GM12878 (cell line): Measurements from ENCODE around the gene RFXANK. TPM values are rescaled to one million over a fixed set of nuclear protein-coding genes. Genes with fewer than 3 reads are reported as not detected.

Experiments
- ATAC-seq: fragments of 200-7000 bp; cut with Tn5 transposase; 3 replicates; pipeline ENCODE4 v1.9.1; 2020; ENCODE audit warnings: mild to moderate bottlenecking, moderate library complexity
- BruUV-seq: library from RNA; stranded (reverse); fragments of 400-500 nt; replicated peaks from 2 replicates; lab custom pipeline; 2021; lab: Mats Ljungman, UMichigan
- CTCF ChIA-PET: fragments of 300-600 bp; sonication (Branson Sonifier 250); formaldehyde crosslinking; extraction: SDS; loops from one replicate; lab custom pipeline; 2021; ENCODE audit warnings: inconsistent platforms; lab: Yijun Ruan, JAX
- POLR2A ChIA-PET: fragments of 350-600 bp; formaldehyde crosslinking; extraction: SDS; loops from one replicate; lab custom pipeline; 2021; ENCODE audit warnings: inconsistent platforms; lab: Charles Lee
- RAD21 ChIA-PET: fragments of 300-600 bp; sonication (Branson Sonifier 250); formaldehyde crosslinking; loops from one replicate; lab custom pipeline; 2023; ENCODE audit warnings: antibody characterized with exemption; ENCODE audit not compliant: unreplicated experiment; lab: Charles Lee
- SMC1A ChIA-PET: fragments of 300-600 bp; sonication (Branson Sonifier 250); formaldehyde crosslinking; loops from one replicate; lab custom pipeline; 2023; ENCODE audit not compliant: unreplicated experiment, uncharacterized antibody; lab: Charles Lee
- DNase-seq: peaks from one replicate; pipeline ENCODE4 v3.0.0-alpha.2; 2011; ENCODE audit warnings: low read depth, low spot score
- FAIRE-seq: peaks from 3 replicates; lab custom pipeline; 2011; peaks lifted over from hg19 to GRCh38; lab: Jason Lieb, UNC
- H2AFZ ChIP-seq: 2 replicates; pipeline ENCODE4 v1.6.0; 2011; ENCODE audit warnings: low read depth, low read length, control low read depth; ENCODE audit not compliant: control insufficient read depth
- H3K27ac ChIP-seq: 2 replicates; pipeline ENCODE4 v1.5.1; 2011; ENCODE audit warnings: control low read depth; ENCODE audit not compliant: control insufficient read depth, insufficient read depth
- H3K27me3 ChIP-seq, 2 experiments: replicated peaks in 1 of 2; 2 replicates each; pipeline versions ENCODE4 v1.6.0 to v1.6.1; 2011; ENCODE audit warnings: low read length in 1 of 2; ENCODE audit not compliant: control insufficient read depth in 2 of 2, insufficient read depth in 2 of 2
- H3K36me3 ChIP-seq, 2 experiments: 2 replicates each; pipeline ENCODE4 v1.5.1; 2011; ENCODE audit warnings: low read length in 1 of 2; ENCODE audit not compliant: control insufficient read depth in 2 of 2, insufficient read depth in 2 of 2
- H3K4me1 ChIP-seq: 2 replicates; pipeline ENCODE4 v1.6.1; 2011; ENCODE audit warnings: mild to moderate bottlenecking, low read length, moderate library complexity, mixed read lengths; ENCODE audit not compliant: control insufficient read depth, insufficient read depth
- H3K4me2 ChIP-seq: 2 replicates; pipeline ENCODE4 v1.6.0; 2011; ENCODE audit warnings: control low read depth; ENCODE audit not compliant: control insufficient read depth, insufficient read depth
- H3K4me3 ChIP-seq: fragments of 200-600 bp; sonication (generic); 2 replicates; pipeline ENCODE4 v1.5.1; 2016
- H3K79me2 ChIP-seq: 2 replicates; pipeline ENCODE4 v1.6.0; 2011; ENCODE audit warnings: low read length; ENCODE audit not compliant: control insufficient read depth, insufficient read depth
- H3K9ac ChIP-seq: 2 replicates; pipeline ENCODE4 v1.8.0; 2011; ENCODE audit warnings: low read length, control low read depth, mixed read lengths; ENCODE audit not compliant: control insufficient read depth, insufficient read depth
- H3K9me3 ChIP-seq: replicated peaks from 3 replicates; pipeline ENCODE4 v1.5.1; 2011; ENCODE audit warnings: mild to moderate bottlenecking, low read length; ENCODE audit not compliant: control insufficient read depth, insufficient read depth
- H4K20me1 ChIP-seq: 2 replicates; pipeline ENCODE4 v1.6.0; 2011; ENCODE audit not compliant: control insufficient read depth, insufficient read depth
- BACH1 ChIP-seq: fragments of 450-650 bp; IDR thresholded peaks from 2 replicates; pipeline ENCODE4 v1.6.1; 2017; ENCODE audit warnings: mild to moderate bottlenecking, borderline replicate concordance
- BCLAF1 ChIP-seq: fragments of 450-650 bp; IDR thresholded peaks from 2 replicates; pipeline ENCODE4 v1.6.1; 2017; ENCODE audit warnings: antibody characterized with exemption, mild to moderate bottlenecking, moderate library complexity
- CBX3 ChIP-seq: fragments of 200-600 bp; sonication (generic); IDR thresholded peaks from 2 replicates; pipeline ENCODE4 v1.6.1; 2016; ENCODE audit warnings: low read depth, borderline replicate concordance
- CEBPB ChIP-seq, 2 experiments: fragments of 150-350 bp in 1 of 2; IDR thresholded peaks; 2 replicates each; pipeline ENCODE4 v1.6.1; 2012 to 2014; ENCODE audit warnings: low read depth in 2 of 2, low read length in 2 of 2, borderline replicate concordance in 1 of 2, inconsistent platforms in 1 of 2
- EGR1 ChIP-seq, 2 experiments: IDR thresholded peaks; 1 replicate in 1 of 2; 2 replicates in 1 of 2; pipeline ENCODE4 v1.6.1; 2011 to 2012; ENCODE audit warnings: low read depth in 2 of 2, low read length in 2 of 2, borderline replicate concordance in 1 of 2, mild to moderate bottlenecking in 1 of 2, moderate library complexity in 1 of 2
- ESRRA ChIP-seq: IDR thresholded peaks from 2 replicates; pipeline ENCODE4 v1.6.1; 2012; ENCODE audit warnings: mild to moderate bottlenecking, low read length, improper control_type of control experiment
- KAT2A ChIP-seq: conservative IDR thresholded peaks from 2 replicates; pipeline ENCODE4 v1.6.1; 2011; ENCODE audit warnings: low read depth, low read length; ENCODE audit not compliant: control insufficient read depth
- MTA2 ChIP-seq: fragments of 450-650 bp; IDR thresholded peaks from 2 replicates; pipeline ENCODE4 v1.6.1; 2016; ENCODE audit warnings: low read depth, mild to moderate bottlenecking, moderate library complexity
- MTA3 ChIP-seq: IDR thresholded peaks from 2 replicates; pipeline ENCODE4 v1.6.1; 2012; ENCODE audit warnings: low read length, inconsistent platforms, borderline replicate concordance
- NR2F1 ChIP-seq: fragments of 450-650 bp; conservative IDR thresholded peaks from 2 replicates; pipeline ENCODE4 v1.6.1; 2017; ENCODE audit warnings: mild to moderate bottlenecking
- NRF1 ChIP-seq: conservative IDR thresholded peaks from 2 replicates; pipeline ENCODE4 v1.6.1; 2011; ENCODE audit warnings: mild to moderate bottlenecking, low read depth, low read length, improper control_type of control experiment
- PAX8 ChIP-seq: fragments of 450-650 bp; IDR thresholded peaks from 2 replicates; pipeline ENCODE4 v1.6.1; 2017; ENCODE audit warnings: mild to moderate bottlenecking, moderate library complexity
- TCF3 ChIP-seq: IDR thresholded peaks from 2 replicates; pipeline ENCODE4 v1.6.1; 2012; ENCODE audit warnings: low read depth, mild to moderate bottlenecking, low read length, borderline replicate concordance; ENCODE audit not compliant: insufficient read depth
- ZNF24 ChIP-seq: fragments of 450-650 bp; IDR thresholded peaks from 2 replicates; pipeline ENCODE4 v1.6.1; 2017; ENCODE audit warnings: antibody characterized with exemption, mild to moderate bottlenecking
- WGBS: methylation state at CpG from one replicate; pipeline ENCODE4 v1.1.6; 2016; ENCODE audit warnings: low lambda C conversion rate; ENCODE audit not compliant: insufficient replicate concordance, insufficient coverage; ENCODE audit errors: missing lambda C conversion rate; 5-methylcytosine and 5-hydroxymethylcytosine counted together
- in situ Hi-C: fragments of 300-500 bp; cut with MboI; formaldehyde crosslinking; loops from 9 replicates; pipeline ENCODE4 v1.14.3; 2018; ENCODE audit warnings: mixed read lengths
- intact Hi-C: fragments of 100-400 bp; cut with micrococcal nuclease; formaldehyde crosslinking; loops from one replicate; pipeline ENCODE4 v1.14.2; 2022; ENCODE audit not compliant: unreplicated experiment
- polyA plus RNA-seq, 11 experiments: library from polyadenylated mRNA; depleted of rRNA in 4 of 11; unstranded in 6 of 11; stranded (reverse) in 5 of 11; fragments of >200 nt; fragmentation: Nextera tagmentation in 4 of 11; fragmentation: Illumina TruSeq in 1 of 11; extraction: Ambion mirVana in 4 of 11; extraction: Trizol in 1 of 11; gene quantifications; 1 replicate in 1 of 11; 2 replicates in 10 of 11; pipeline versions ENCODE4 v1.2.1 to v1.2.3, GENCODE V29; 2011 to 2016; ENCODE audit warnings: inconsistent platforms in 2 of 11, missing spikeins in 2 of 11, low read depth in 1 of 11
- total RNA-seq, 4 experiments: library from RNA; depleted of rRNA in 3 of 4; stranded (reverse); fragments of >200 nt in 3 of 4; fragmentation: Illumina TruSeq in 1 of 4; extraction: Trizol in 1 of 4; gene quantifications; 2 replicates each; pipeline versions ENCODE4 v1.2.1 to v1.2.3, GENCODE V29; 2013 to 2021
- TF ChIP-seq, protein P1 (sequence below): IDR thresholded peaks from 2 replicates; pipeline ENCODE4 v1.6.1; 2012; ENCODE audit warnings: low read length, inconsistent platforms

The RFXANK gene
- total and polyA plus RNA-seq, 10 of the 15 experiments (the other 5 are each of a cell fraction or from before 2014, with no cell fraction given), result 70.8 to 125 (median 95.7) TPM

DNA sequence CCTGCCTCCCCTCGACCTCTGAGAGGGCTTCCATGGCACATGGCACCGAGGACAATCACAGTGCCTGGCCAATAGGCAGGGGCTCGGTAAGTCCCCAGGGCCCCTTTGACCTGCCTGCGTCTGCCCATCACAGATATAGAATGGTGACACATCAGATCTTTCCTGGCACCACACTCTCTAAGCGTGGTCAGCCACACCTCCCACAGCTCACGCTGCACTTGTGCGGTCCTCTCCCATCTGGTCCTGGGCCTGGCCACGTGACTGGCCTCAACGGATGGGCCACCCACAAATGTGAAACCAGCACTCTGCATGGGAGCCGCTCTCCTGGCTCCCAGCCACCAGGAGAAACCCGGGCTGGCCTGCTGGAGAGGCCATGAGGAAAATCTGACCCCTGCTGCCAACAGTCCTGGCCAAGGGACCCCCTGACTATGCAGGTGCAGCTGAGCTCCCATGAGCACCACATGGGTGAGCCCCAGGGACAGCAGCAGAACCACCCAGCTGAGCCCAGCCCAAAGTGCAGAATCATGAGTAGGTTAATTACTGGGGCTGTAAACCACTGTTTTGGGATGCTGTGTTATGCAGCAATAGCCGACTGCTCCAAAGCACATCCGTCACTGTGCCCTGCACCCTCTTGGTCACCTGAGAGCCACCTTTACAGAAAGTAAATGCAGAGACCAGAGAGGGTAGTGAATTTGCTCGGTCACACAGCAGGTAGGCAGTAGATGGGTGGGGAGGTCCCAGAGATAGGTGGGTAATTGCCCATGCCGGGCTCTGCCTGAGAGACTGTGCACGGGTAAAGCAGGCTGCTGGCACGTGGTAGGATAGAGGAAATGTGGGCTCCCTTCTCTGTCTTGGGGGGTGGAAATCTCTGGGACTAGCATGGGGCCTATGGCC lies 12.3 kb upstream of the RFXANK start:
- FAIRE-seq, result no peak

More for the DNA sequence above, 12.3 kb upstream of the RFXANK start:
- no peak overlapping the region for H3K4me2 ChIP-seq
- intact Hi-C loops, result no loop called here
- BruUV-seq, result TSS peak; percentile 57
- RAD21 ChIA-PET, result interaction anchor here (14.0 kb wide), 1 partner anchor 26 kb away, joined by 394 read pairs; no protein-coding TSS in a partner anchor
- no peaks in the 10 kb centered on the region for H3K79me2 ChIP-seq
- CTCF ChIA-PET, result interaction anchor here (1.2 kb wide), 2 partner anchors 13 to 34 kb away, joined by 4 read pairs; no protein-coding TSS in a partner anchor
- H3K27me3 ChIP-seq, result no peaks in the 10 kb centered on the region
- no peaks in the 10 kb centered on the region; the same call in 2 of the 3 replicates for H3K9me3 ChIP-seq
- no peak overlapping the region for H3K9ac ChIP-seq
- H4K20me1 ChIP-seq, result no peaks in the 10 kb centered on the region
- SMC1A ChIA-PET, result no interaction called here
- ATAC-seq, result no peak; the same call in 2 of the 3 replicates
- TF ChIP-seq NR2F1, result no peak
- no peak for TF ChIP-seq NRF1
- no peak for TF ChIP-seq CEBPB (IDR thresholded peaks at IDR 0.05; ENCODE audit: borderline replicate concordance in 1 of 2, low read depth in 2 of 2, low read length in 2 of 2)
- TF ChIP-seq, protein P1, sequence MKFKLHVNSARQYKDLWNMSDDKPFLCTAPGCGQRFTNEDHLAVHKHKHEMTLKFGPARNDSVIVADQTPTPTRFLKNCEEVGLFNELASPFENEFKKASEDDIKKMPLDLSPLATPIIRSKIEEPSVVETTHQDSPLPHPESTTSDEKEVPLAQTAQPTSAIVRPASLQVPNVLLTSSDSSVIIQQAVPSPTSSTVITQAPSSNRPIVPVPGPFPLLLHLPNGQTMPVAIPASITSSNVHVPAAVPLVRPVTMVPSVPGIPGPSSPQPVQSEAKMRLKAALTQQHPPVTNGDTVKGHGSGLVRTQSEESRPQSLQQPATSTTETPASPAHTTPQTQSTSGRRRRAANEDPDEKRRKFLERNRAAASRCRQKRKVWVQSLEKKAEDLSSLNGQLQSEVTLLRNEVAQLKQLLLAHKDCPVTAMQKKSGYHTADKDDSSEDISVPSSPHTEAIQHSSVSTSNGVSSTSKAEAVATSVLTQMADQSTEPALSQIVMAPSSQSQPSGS, result no peak
- TF ChIP-seq PAX8, result no peak
- TF ChIP-seq BCLAF1, result no peak
- TF ChIP-seq EGR1 (IDR thresholded peaks at IDR 0.05; ENCODE audit: borderline replicate concordance in 1 of 2, low read depth in 2 of 2, low read length in 2 of 2), result no peak
- no peak for TF ChIP-seq TCF3
- TF ChIP-seq KAT2A, result no peak
- no peak for TF ChIP-seq ZNF24
- no peak for TF ChIP-seq MTA2
- no peak for TF ChIP-seq BACH1
- no peak for TF ChIP-seq ESRRA
- no peak for TF ChIP-seq MTA3
- TF ChIP-seq CBX3, result no peak
- WGBS, result 92% methylated on average over 17 of the region's 17 CpGs
- in situ Hi-C loops, result loop anchor here (5.0 kb wide), 1 partner anchor 37 kb away; no protein-coding TSS in a partner anchor
- H3K36me3 ChIP-seq, result no peaks in the 10 kb centered on the region; a peak in 2 of 4 replicates
- DNase-seq, result no peak
- peaks cover 3% of the 10 kb centered on the region; the same call in 1 of the 2 replicates for H3K4me1 ChIP-seq
- H3K27ac ChIP-seq, result no peak overlapping the region
- POLR2A ChIA-PET, result no interaction called here
- H2AFZ ChIP-seq, result no peak overlapping the region
- no peak overlapping the region for H3K4me3 ChIP-seq
